Body of pancreas (tissue), 4 donors: ENCODE data around the gene ZNF511. TPM values are rescaled to one million over a fixed set of nuclear protein-coding genes. Genes with fewer than 3 reads are reported as not detected.

ENCODE experiments used
- ATAC-seq: fragments of 150-250 bp; one replicate; pipeline ENCODE4 v1.9.1; 2016
- DNase-seq, 4 donors: peaks; one replicate each; pipeline ENCODE4 v3.0.0-alpha.2; 2019
- H3K27ac ChIP-seq, 4 donors: fragments of 200-600 bp; sonication (generic); 1 replicate in 3 of 4; 2 replicates in 1 of 4; pipeline versions ENCODE4 v1.5.1 to v1.6.1; 2016 to 2019; ENCODE audit warnings: mild to moderate bottlenecking in 1 of 4, mixed read lengths in 1 of 4, moderate library complexity in 1 of 4
- H3K27me3 ChIP-seq, 2 donors: fragments of 200-600 bp; sonication (generic); one replicate each; pipeline ENCODE4 v1.6.0; 2016; ENCODE audit warnings: mild to moderate bottlenecking in 1 of 2
- H3K36me3 ChIP-seq, 2 donors: fragments of 200-600 bp; sonication (generic); replicated peaks in 1 of 2; 2 replicates each; pipeline ENCODE4 v1.5.1; 2016; ENCODE audit warnings: low read depth in 2 of 2; ENCODE audit not compliant: insufficient read depth in 1 of 2
- H3K4me1 ChIP-seq: fragments of 200-600 bp; sonication (generic); one replicate; pipeline ENCODE4 v1.6.0; 2016
- H3K4me3 ChIP-seq, 2 donors: fragments of 200-600 bp; sonication (generic); 1 replicate in 1 of 2; 2 replicates in 1 of 2; pipeline ENCODE4 v1.5.1; 2016 to 2019
- H3K9me3 ChIP-seq, 3 donors: fragments of 200-600 bp; sonication (generic); 1 replicate in 2 of 3; 2 replicates in 1 of 3; pipeline ENCODE4 v1.5.1; 2016
- CTCF ChIP-seq, 7 experiments: fragments of 450-650 bp in 4 of 7; fragments of 200-600 bp in 3 of 7; sonication (generic) in 3 of 7; IDR thresholded peaks; one replicate each; pipeline ENCODE4 v1.5.1; 2016 to 2019; ENCODE audit warnings: antibody characterized with exemption in 7 of 7
- POLR2A ChIP-seq, 3 donors: fragments of 450-650 bp; IDR thresholded peaks; one replicate each; pipeline ENCODE4 v1.6.1; 2016; ENCODE audit warnings: antibody characterized with exemption in 3 of 3, mild to moderate bottlenecking in 2 of 3
- WGBS, 2 donors: methylation state at CpG; one replicate each; pipeline ENCODE4 v1.1.5; 2017; 5-methylcytosine and 5-hydroxymethylcytosine counted together
- intact Hi-C: fragments of 100-400 bp; cut with DNase I; formaldehyde crosslinking; loops from one replicate; pipeline ENCODE4 v1.15.1; 2023
- total RNA-seq, 2 donors: library from RNA; depleted of rRNA; stranded (reverse); fragments of >200 nt; gene quantifications; one replicate each; pipeline ENCODE4 v1.1.0, GENCODE V29; 2016

ZNF511 gene
- total RNA-seq, 2 donors from 2014 or later, result 15.0 to 22.7 TPM

- Histone ChIP-seq H3K27me3 (peaks cover 0 to 24% of the 10 kb centered on the region in 2 donors), H3K9me3 (no peaks in the 10 kb centered on the region), H3K4me3 (no peak overlapping the region), H3K36me3 (no peaks in the 10 kb centered on the region), H3K27ac (no peak overlapping the region), H3K4me1 (peaks cover 20% of the 10 kb centered on the region)
- WGBS, 2 donors, result 80 to 82% methylated on average over 7 to 13 of the region's 13 CpGs
- TF ChIP-seq POLR2A (IDR thresholded peaks at IDR 0.05), result no peak
- TF ChIP-seq CTCF (IDR thresholded peaks at IDR 0.05), result no peak
- intact Hi-C loops, result no loop called here
- DNase-seq (no peak), ATAC-seq (no peak)
Observed at GRCh38 chr10:133339708-133340380, 31.1 kb downstream of the ZNF511 start.

- WGBS, 2 donors, result 69 to 81% methylated on average over 4 of the region's 4 CpGs
- Histone ChIP-seq H3K27me3 (peaks cover 0 to 3% of the 10 kb centered on the region in 2 donors), H3K9me3 (no peaks in the 10 kb centered on the region), H3K27ac (no peak overlapping the region), H3K4me3 (no peak overlapping the region), H3K4me1 (no peaks in the 10 kb centered on the region), H3K36me3 (no peaks in the 10 kb centered on the region)
- DNase-seq (no peak), ATAC-seq (no peak)
- TF ChIP-seq CTCF (IDR thresholded peaks at IDR 0.05) (no peak), POLR2A (IDR thresholded peaks at IDR 0.05) (no peak)
- intact Hi-C loops, result no loop called here
Observed at GRCh38 chr10:133341983-133342382, 33.3 kb downstream of the ZNF511 start.

GRCh38 chr10:133342942-133343341 is 34.2 kb downstream of the ZNF511 start:
- DNase-seq (no peak), ATAC-seq (no peak)
- Histone ChIP-seq H3K27me3 (no peaks in the 10 kb centered on the region), H3K4me1 (no peaks in the 10 kb centered on the region), H3K9me3 (no peaks in the 10 kb centered on the region), H3K4me3 (no peak overlapping the region), H3K36me3 (no peaks in the 10 kb centered on the region), H3K27ac (no peak overlapping the region)
- intact Hi-C loops, result no loop called here
- TF ChIP-seq CTCF (IDR thresholded peaks at IDR 0.05) (no peak), POLR2A (IDR thresholded peaks at IDR 0.05) (no peak)
- WGBS, 2 donors, result 70 to 73% methylated on average over 8 of the region's 8 CpGs

- Histone ChIP-seq H3K9me3 (no peaks in the 10 kb centered on the region), H3K36me3 (no peaks in the 10 kb centered on the region), H3K27ac (no peak overlapping the region), H3K4me3 (no peak overlapping the region), H3K27me3 (no peaks in the 10 kb centered on the region), H3K4me1 (no peaks in the 10 kb centered on the region)
- ATAC-seq (no peak), DNase-seq (no peak)
- no peak for TF ChIP-seq POLR2A (IDR thresholded peaks at IDR 0.05)
- no peak for TF ChIP-seq CTCF (IDR thresholded peaks at IDR 0.05)
- 50 to 61% methylated on average over 9 of the region's 9 CpGs for WGBS, 2 donors
- intact Hi-C loops, result no loop called here
Observed at GRCh38 chr10:133343558-133343957, 34.8 kb downstream of the ZNF511 start.

- Histone ChIP-seq H3K27ac (no peak overlapping the region), H3K36me3 (no peaks in the 10 kb centered on the region), H3K4me1 (no peaks in the 10 kb centered on the region), H3K9me3 (no peaks in the 10 kb centered on the region), H3K4me3 (no peak overlapping the region), H3K27me3 (no peaks in the 10 kb centered on the region)
- 55 to 56% methylated on average over 5 of the region's 5 CpGs for WGBS, 2 donors
- DNase-seq (no peak), ATAC-seq (no peak)
- intact Hi-C loops, result no loop called here
- no peak for TF ChIP-seq POLR2A (IDR thresholded peaks at IDR 0.05)
- no peak for TF ChIP-seq CTCF (IDR thresholded peaks at IDR 0.05)
Observed at GRCh38 chr10:133344236-133344635, 35.5 kb downstream of the ZNF511 start.
